Pancreas (tissue), 10 donors: ENCODE data around the gene SVBP. TPM values are rescaled to one million over a fixed set of nuclear protein-coding genes. Genes with fewer than 3 reads are reported as not detected.
"Not testable (repeated sequence)": the region's sequence is repeated elsewhere in the genome, so short reads cannot be mapped to it uniquely, and the experiment has no call there.

Experiments used
- ATAC-seq, 4 donors: fragments of 200-7000 bp; cut with Tn5 transposase; one replicate each; pipeline versions ENCODE4 v1.8.0 to v1.9.1; 2020; ENCODE audit warnings: mild to moderate bottlenecking in 4 of 4, moderate library complexity in 4 of 4
- DNase-seq, 6 donors: peaks; one replicate each; pipeline ENCODE4 v3.0.0-alpha.2; 2020
- FAIRE-seq: peaks from 2 replicates; lab custom pipeline; 2012; peaks lifted over from hg19 to GRCh38; lab: Jason Lieb, UNC
- H3K27ac ChIP-seq, 4 donors: fragments of 200-600 bp; sonication (generic); 1 replicate in 3 of 4; 2 replicates in 1 of 4; pipeline versions ENCODE4 v1.5.0 to v1.8.0; 2020
- H3K27me3 ChIP-seq, 4 donors: fragments of 200-600 bp; one replicate each; pipeline ENCODE4 v1.8.0; 2021
- H3K36me3 ChIP-seq, 3 donors: fragments of 200-600 bp; sonication (generic) in 1 of 3; one replicate each; pipeline versions ENCODE4 v1.5.0 to v1.8.0; 2020 to 2021
- H3K4me1 ChIP-seq, 3 donors: fragments of 200-600 bp; one replicate each; pipeline ENCODE4 v1.8.0; 2021
- H3K4me3 ChIP-seq, 4 donors: fragments of 200-600 bp; sonication (generic) in 2 of 4; one replicate each; pipeline versions ENCODE4 v1.5.0 to v1.8.0; 2020 to 2021
- H3K9me3 ChIP-seq, 4 donors: fragments of 200-600 bp; one replicate each; pipeline ENCODE4 v1.8.0; 2021
- WGBS, 2 donors: extraction: QIAGEN DNeasy Blood & Tissue Kit; methylation state at CpG; one replicate each; pipeline ENCODE4 v1.1.7; 2013; 5-methylcytosine and 5-hydroxymethylcytosine counted together
- intact Hi-C, 3 donors: fragments of 100-400 bp; cut with DNase I; formaldehyde crosslinking; loops; one replicate each; pipeline versions ENCODE4 v1.11.1 to v1.14.2; 2022
- polyA plus RNA-seq, 2 donors: library from polyadenylated mRNA; stranded (reverse); fragments of 200-250 nt; gene quantifications; one replicate each; pipeline ENCODE4 v1.2.3, GENCODE V29; 2013
- total RNA-seq, 6 donors: library from RNA; stranded (reverse); fragmentation: NEBNext Ultra II Directional in 4 of 6; extraction: Animal tissue kit (Norgen Biotek cat#: 25700) in 4 of 6; gene quantifications; one replicate each; pipeline versions ENCODE4 v1.2.1 to v1.2.4, GENCODE V29; 2021 to 2023
- TF ChIP-seq, protein P1 (sequence below), 4 donors: fragments of 200-600 bp; sonication (generic) in 3 of 4; IDR thresholded peaks; one replicate each; pipeline versions ENCODE4 v1.5.0 to v1.8.0; 2021; ENCODE audit warnings: antibody characterized with exemption in 4 of 4
- donor health status: healthy with polysubstance abuse.
- donor health status: DM: no; HTN: no; CAD: no; lungs with moderate emphysema.
- donor health status: DM: no; HTN: no; CAD: no.
- donor health status: control.
- donor health status: control.
- donor health status: Bipolar disorder and iron deficiency.
- donor health status: DM: yes; HTN: yes; CAD: no.
- donor health status: DM: no; HTN: no; CAD: no.
- donor health status: DM: no; HTN: no; CAD: no.
- donor health status: DM: yes; HTN: yes; CAD: no.

Gene SVBP
- total and polyA plus RNA-seq, 8 donors = 3.2 to 25.5 (median 6.9) TPM

DNA sequence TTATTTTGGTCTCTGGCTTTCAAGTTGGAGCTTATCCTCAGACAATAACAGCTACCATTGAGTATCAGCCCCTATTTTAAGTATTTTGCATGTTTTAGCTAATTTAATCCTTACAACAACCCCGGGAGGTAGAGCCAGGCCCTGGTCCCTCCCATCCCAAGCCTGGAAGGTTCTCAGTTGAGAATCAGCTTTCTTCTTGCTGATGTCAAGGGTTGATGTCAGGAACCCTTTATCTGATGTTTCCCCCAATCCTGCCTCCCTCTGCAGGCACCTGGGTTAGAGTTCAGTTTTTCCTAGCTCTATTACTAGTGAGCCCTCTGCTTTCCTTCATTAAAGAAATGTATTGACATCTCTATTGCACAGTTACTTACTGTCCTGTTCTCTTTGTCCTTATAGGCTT, 3.6 kb upstream of the SVBP start:
- intact Hi-C loops = no loop called here
- no peaks in the 10 kb centered on the region for H3K36me3 ChIP-seq
- FAIRE-seq (no peak), DNase-seq (no peak), ATAC-seq (no peak)
- H3K9me3 ChIP-seq = no peaks in the 10 kb centered on the region
- TF ChIP-seq, protein P1, sequence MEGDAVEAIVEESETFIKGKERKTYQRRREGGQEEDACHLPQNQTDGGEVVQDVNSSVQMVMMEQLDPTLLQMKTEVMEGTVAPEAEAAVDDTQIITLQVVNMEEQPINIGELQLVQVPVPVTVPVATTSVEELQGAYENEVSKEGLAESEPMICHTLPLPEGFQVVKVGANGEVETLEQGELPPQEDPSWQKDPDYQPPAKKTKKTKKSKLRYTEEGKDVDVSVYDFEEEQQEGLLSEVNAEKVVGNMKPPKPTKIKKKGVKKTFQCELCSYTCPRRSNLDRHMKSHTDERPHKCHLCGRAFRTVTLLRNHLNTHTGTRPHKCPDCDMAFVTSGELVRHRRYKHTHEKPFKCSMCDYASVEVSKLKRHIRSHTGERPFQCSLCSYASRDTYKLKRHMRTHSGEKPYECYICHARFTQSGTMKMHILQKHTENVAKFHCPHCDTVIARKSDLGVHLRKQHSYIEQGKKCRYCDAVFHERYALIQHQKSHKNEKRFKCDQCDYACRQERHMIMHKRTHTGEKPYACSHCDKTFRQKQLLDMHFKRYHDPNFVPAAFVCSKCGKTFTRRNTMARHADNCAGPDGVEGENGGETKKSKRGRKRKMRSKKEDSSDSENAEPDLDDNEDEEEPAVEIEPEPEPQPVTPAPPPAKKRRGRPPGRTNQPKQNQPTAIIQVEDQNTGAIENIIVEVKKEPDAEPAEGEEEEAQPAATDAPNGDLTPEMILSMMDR (IDR thresholded peaks at IDR 0.05) = no peak
- no peak overlapping the region for H3K4me3 ChIP-seq
- no peak overlapping the region for H3K27ac ChIP-seq
- 74 to 82% methylated on average over 1 of the region's 1 CpG for WGBS, 2 donors
- H3K4me1 ChIP-seq = peaks cover 0 to 19% (median 16%) of the 10 kb centered on the region in 3 donors
- no peaks in the 10 kb centered on the region for H3K27me3 ChIP-seq

DNA sequence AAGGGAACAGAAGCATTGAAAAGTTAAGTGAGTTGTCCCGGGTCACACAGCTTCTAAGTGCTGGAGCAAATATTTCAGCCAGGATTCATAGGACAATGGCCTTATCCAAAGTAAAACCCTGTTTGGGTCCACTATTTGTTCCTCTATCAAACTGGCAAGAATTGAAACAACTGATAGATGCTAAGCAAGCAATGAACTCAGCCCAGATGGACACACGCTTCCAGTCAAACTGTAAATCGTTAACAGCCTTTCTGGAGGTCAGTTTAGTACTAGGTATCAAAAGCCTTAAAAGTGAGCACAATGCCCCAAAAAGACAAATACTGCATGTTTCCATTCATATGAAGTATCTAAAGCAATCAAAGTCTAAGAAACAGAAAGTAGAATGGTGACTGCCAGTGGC, 779 bp upstream of the SVBP start:
- TF ChIP-seq, protein P1 (IDR thresholded peaks at IDR 0.05) = no peak
- ATAC-seq (no peak), FAIRE-seq (no peak), DNase-seq (no peak)
- Histone ChIP-seq H3K27me3 (no peaks in the 10 kb centered on the region), H3K36me3 (no peaks in the 10 kb centered on the region), H3K9me3 (no peaks in the 10 kb centered on the region), H3K4me1 (peaks cover 0 to 24% (median 10%) of the 10 kb centered on the region in 3 donors), H3K27ac (no peak overlapping the region), H3K4me3 (peak overlapping the region in 1 of 4 donors; percentile 67)
- intact Hi-C loops = no loop called here
- WGBS, 2 donors = 47% methylated on average over 3 of the region's 3 CpGs

DNA sequence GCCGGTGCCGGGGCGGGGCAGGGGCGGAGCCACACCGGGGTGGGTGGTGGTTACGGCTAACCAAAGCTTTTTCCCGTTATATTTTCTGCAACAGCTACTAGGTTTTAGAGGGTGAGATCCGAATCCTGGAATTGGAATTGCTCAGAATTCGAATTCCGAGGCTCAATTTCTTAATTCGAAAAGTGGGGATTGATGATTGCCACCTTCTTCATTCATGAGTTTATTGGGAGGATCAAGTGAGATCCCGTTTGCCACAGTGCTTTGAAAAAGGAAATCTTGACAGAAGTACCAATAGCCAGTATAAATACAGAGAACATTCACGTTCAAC, 207 bp upstream of the SVBP start:
- TF ChIP-seq, protein P1 (IDR thresholded peaks at IDR 0.05) = no peak
- intact Hi-C loops = no loop called here
- peaks cover 0 to 24% (median 7%) of the 10 kb centered on the region in 3 donors for H3K4me1 ChIP-seq
- H3K36me3 ChIP-seq = no peaks in the 10 kb centered on the region
- no peaks in the 10 kb centered on the region for H3K27me3 ChIP-seq
- ATAC-seq (no peak), FAIRE-seq (no peak), DNase-seq (no peak)
- no peaks in the 10 kb centered on the region for H3K9me3 ChIP-seq
- WGBS, 2 donors = 1 to 2% methylated on average over 13 of the region's 13 CpGs
- H3K27ac ChIP-seq = peak overlapping the region; percentile 88 to 97 (median 93)
- H3K4me3 ChIP-seq = peak overlapping the region in 2 of 4 donors; percentile 67 to 69

DNA sequence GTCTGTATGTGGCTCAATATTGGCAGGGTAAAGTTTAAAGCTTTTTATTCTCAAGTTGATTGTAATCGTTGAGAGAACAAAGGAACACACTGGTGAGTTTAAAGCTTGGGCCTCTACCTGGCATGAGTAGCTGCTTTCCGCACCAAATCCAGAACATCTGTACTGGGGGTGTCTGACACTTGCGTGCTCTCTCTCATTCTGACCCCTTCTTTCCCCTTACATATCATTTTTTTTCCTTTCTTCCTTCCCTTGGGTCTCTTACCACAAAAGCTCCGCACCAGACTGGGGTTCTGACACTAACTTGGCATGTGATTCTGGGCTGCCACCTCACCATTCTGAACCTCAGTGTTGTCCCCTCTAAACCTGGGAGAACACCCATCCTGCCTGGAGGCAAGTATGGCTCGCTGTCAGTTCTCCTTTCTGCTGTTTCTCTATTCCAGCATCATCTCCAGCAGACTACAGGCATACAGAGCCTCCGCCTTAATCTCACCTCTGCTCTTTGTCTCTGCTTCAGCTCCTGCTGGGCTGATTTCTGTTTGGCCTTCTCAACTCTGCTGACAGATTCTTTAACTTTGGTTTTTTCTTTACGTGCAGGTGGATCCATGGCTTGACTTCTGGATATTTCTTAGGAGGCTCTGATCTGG, 1.1 kb downstream of the SVBP start:
- ATAC-seq = peak in 2 of 4 donors; percentile 4 to 8
- peak overlapping the region; percentile 55 to 69 (median 64) for H3K4me3 ChIP-seq
- H3K27ac ChIP-seq = peak overlapping the region; percentile 88 to 97 (median 93)
- H3K27me3 ChIP-seq = no peaks in the 10 kb centered on the region
- FAIRE-seq = no peak
- intact Hi-C loops = no loop called here
- no peaks in the 10 kb centered on the region for H3K36me3 ChIP-seq
- DNase-seq = no peak
- H3K9me3 ChIP-seq = no peaks in the 10 kb centered on the region
- H3K4me1 ChIP-seq = peaks cover 0 to 24% (median 7%) of the 10 kb centered on the region in 3 donors
- WGBS, 2 donors = 49 to 50% methylated on average over 7 of the region's 7 CpGs
- TF ChIP-seq, protein P1 (IDR thresholded peaks at IDR 0.05) = no peak

DNA sequence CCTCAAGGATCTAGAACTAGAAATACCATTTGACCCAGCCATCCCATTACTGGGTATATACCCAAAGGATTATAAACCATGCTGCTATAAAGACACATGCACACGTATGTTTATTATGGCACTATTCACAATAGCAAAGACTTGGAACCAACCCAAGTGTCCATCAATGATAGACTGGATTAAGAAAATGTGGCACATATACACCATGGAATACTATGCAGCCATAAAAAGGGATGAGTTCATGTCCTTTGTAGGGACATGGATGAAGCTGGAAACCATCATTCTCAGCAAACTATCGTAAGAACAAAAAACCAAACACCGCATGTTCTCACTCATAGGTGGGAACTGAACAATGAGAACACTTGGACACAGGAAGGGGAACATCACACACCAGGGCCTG, 2.4 kb downstream of the SVBP start:
- H3K4me3 ChIP-seq, H3K27me3 ChIP-seq, DNase-seq, H3K9me3 ChIP-seq, intact Hi-C loops, ATAC-seq, FAIRE-seq, H3K36me3 ChIP-seq, H3K27ac ChIP-seq: not testable (repeated sequence)
- peaks cover 0 to 24% (median 7%) of the 10 kb centered on the region in 3 donors for H3K4me1 ChIP-seq
- 84 to 95% methylated on average over 2 to 3 of the region's 3 CpGs for WGBS, 2 donors
